ENCODE data around the gene HERC2.

DNA sequence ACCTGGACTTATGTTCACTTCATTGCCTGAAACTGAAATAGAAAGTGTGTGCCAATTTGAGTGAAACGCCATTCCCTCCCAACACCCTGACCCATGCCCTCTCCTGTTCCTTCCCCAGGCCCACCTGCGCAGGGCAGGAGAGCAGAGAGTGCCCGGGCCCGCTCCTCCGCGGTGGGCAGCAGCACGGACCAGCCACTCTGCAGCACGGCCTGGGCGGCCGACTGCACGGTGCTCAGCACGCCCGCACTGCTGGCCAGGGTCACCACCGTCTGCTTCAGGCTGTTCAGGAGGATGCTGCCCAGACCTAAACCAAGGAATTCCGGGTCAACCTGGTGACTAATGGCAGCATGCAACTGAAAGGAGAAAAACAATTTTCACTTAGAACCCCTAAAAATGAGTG, 66.0 kb downstream of the HERC2 start:
- no peak for TF ChIP-seq CTCF (IDR thresholded peaks at IDR 0.05; ENCODE audit: low read depth, low read length, missing input control)
- no peak for TF ChIP-seq ATF3 (IDR thresholded peaks at IDR 0.05)
- TF ChIP-seq JUND (IDR thresholded peaks at IDR 0.05): no peak
- no peak for TF ChIP-seq REST (IDR thresholded peaks at IDR 0.05)
- TF ChIP-seq, protein P1, sequence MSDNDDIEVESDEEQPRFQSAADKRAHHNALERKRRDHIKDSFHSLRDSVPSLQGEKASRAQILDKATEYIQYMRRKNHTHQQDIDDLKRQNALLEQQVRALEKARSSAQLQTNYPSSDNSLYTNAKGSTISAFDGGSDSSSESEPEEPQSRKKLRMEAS (IDR thresholded peaks at IDR 0.05): no peak
- no peak for TF ChIP-seq YY1 (IDR thresholded peaks at IDR 0.05)
- TF ChIP-seq RAD21 (IDR thresholded peaks at IDR 0.05): no peak
- no peak for TF ChIP-seq FOXA1 (IDR thresholded peaks at IDR 0.05)
- no peak for TF ChIP-seq NR2F2 (IDR thresholded peaks at IDR 0.05)
- no peak for TF ChIP-seq SP1 (IDR thresholded peaks at IDR 0.05)
- TF ChIP-seq TAF1 (conservative IDR thresholded peaks at IDR 0.05): no peak
- no peak for TF ChIP-seq RXRA (IDR thresholded peaks at IDR 0.05)
